Activated T-helper 2 cell treated with anti-CD3 and anti-CD28 coated beads, Interferon-gamma antibody, Interleukin-2, Interleukin-4, amounts not matched to agents 10 μg/mL and 5 μg/mL and 100 μg/mL, durations not matched to agents 14 hours and 24 hours and 36 hours (primary cell): ENCODE results near the gene SH2B2. TPM values are rescaled to one million over a fixed set of nuclear protein-coding genes. Genes with fewer than 3 reads are reported as not detected.
A peak's percentile ranks its signal among the peaks of the same experiment; 100 is the strongest.

Experiments used
- DNase-seq: peaks from one replicate; pipeline ENCODE4 v3.0.0; 2021; ENCODE audit warnings: low spot score
- H3K27ac Mint-ChIP-seq: one replicate; pipeline ENCODE4 v1.8.0; 2021; ENCODE audit warnings: mixed read lengths
- H3K27me3 Mint-ChIP-seq: one replicate; pipeline ENCODE4 v1.8.0; 2021; ENCODE audit warnings: low read depth, mixed read lengths
- H3K36me3 Mint-ChIP-seq: one replicate; pipeline ENCODE4 v1.8.0; 2021; ENCODE audit warnings: low read depth, mixed read lengths
- H3K4me1 Mint-ChIP-seq: one replicate; pipeline ENCODE4 v1.8.0; 2021; ENCODE audit warnings: low read depth, mixed read lengths
- H3K4me3 Mint-ChIP-seq: one replicate; pipeline ENCODE4 v1.8.0; 2021; ENCODE audit warnings: low read depth, mild to moderate bottlenecking, moderate library complexity, mixed read lengths
- H3K9me3 Mint-ChIP-seq: one replicate; pipeline ENCODE4 v1.8.0; 2021; ENCODE audit warnings: mixed read lengths
- intact Hi-C: fragments of 100-400 bp; cut with micrococcal nuclease; formaldehyde crosslinking; loops from one replicate; pipeline ENCODE4 v1.15.1; 2023
- total RNA-seq: library from RNA; stranded (reverse); gene quantifications from 2 replicates; pipeline ENCODE4 v1.2.3, GENCODE V29; 2022

The SH2B2 gene
- total RNA-seq, 1 donor from 2014 or later: 1.8 TPM

GRCh38 chr7:102284399-102284798 lies 2.3 kb upstream of the SH2B2 start:
- no peak for DNase-seq
- Mint-ChIP-seq H3K4me1 (peaks cover 5% of the 10 kb centered on the region), H3K9me3 (no peaks in the 10 kb centered on the region), H3K4me3 (no peak overlapping the region), H3K27ac (no peak overlapping the region), H3K36me3 (no peaks in the 10 kb centered on the region), H3K27me3 (peaks cover 17% of the 10 kb centered on the region)
- intact Hi-C loops: no loop called here

GRCh38 chr7:102284891-102285539 lies 1.7 kb upstream of the SH2B2 start:
- Mint-ChIP-seq H3K4me3 (peak overlapping the region; percentile 68), H3K27ac (no peak overlapping the region), H3K36me3 (no peaks in the 10 kb centered on the region), H3K9me3 (no peaks in the 10 kb centered on the region), H3K4me1 (peaks cover 5% of the 10 kb centered on the region), H3K27me3 (peaks cover 17% of the 10 kb centered on the region)
- intact Hi-C loops: no loop called here
- no peak for DNase-seq

GRCh38 chr7:102285540-102286236 lies 980 bp upstream of the SH2B2 start:
- no peak for DNase-seq
- Mint-ChIP-seq H3K27me3 (peaks cover 20% of the 10 kb centered on the region), H3K4me3 (peak overlapping the region; percentile 68), H3K36me3 (no peaks in the 10 kb centered on the region), H3K27ac (no peak overlapping the region), H3K9me3 (no peaks in the 10 kb centered on the region), H3K4me1 (peaks cover 5% of the 10 kb centered on the region)
- intact Hi-C loops: loop anchor here (2.0 kb wide), 1 partner anchor 111 kb away; the partner anchor contains the start of gene PRKRIP1

GRCh38 chr7:102287111-102287980 lies 678 bp downstream of the SH2B2 start:
- Mint-ChIP-seq H3K4me3 (peak overlapping the region; percentile 42), H3K9me3 (no peaks in the 10 kb centered on the region), H3K27me3 (peaks cover 20% of the 10 kb centered on the region), H3K4me1 (peaks cover 13% of the 10 kb centered on the region), H3K27ac (no peak overlapping the region), H3K36me3 (no peaks in the 10 kb centered on the region)
- intact Hi-C loops: loop anchor here (2.0 kb wide), 1 partner anchor 109 kb away; the partner anchor contains the start of gene PRKRIP1
- no peak for DNase-seq

DNA sequence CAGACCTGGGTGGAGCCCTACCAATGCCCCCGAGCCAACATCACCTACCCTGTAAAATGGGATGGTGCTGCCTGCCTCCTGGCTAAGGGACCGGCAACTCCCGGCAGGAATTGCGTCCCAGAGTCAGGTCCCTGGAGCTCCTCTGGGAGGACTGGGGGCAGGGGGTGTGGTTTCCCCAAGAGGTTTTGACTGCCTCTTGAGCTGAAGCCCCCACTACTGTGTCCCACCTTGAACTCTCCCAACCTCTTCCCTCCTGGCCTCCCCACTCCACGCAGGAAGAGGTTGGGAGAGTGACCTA lies 1.3 kb downstream of the SH2B2 start:
- no peak for DNase-seq
- H3K36me3 Mint-ChIP-seq: no peaks in the 10 kb centered on the region
- no peak overlapping the region for H3K4me3 Mint-ChIP-seq
- peaks cover 20% of the 10 kb centered on the region for H3K27me3 Mint-ChIP-seq
- no peaks in the 10 kb centered on the region for H3K9me3 Mint-ChIP-seq
- peaks cover 13% of the 10 kb centered on the region for H3K4me1 Mint-ChIP-seq
- no peak overlapping the region for H3K27ac Mint-ChIP-seq
- intact Hi-C loops: loop anchor here (2.0 kb wide), 1 partner anchor 109 kb away; the partner anchor contains the start of gene PRKRIP1

DNA sequence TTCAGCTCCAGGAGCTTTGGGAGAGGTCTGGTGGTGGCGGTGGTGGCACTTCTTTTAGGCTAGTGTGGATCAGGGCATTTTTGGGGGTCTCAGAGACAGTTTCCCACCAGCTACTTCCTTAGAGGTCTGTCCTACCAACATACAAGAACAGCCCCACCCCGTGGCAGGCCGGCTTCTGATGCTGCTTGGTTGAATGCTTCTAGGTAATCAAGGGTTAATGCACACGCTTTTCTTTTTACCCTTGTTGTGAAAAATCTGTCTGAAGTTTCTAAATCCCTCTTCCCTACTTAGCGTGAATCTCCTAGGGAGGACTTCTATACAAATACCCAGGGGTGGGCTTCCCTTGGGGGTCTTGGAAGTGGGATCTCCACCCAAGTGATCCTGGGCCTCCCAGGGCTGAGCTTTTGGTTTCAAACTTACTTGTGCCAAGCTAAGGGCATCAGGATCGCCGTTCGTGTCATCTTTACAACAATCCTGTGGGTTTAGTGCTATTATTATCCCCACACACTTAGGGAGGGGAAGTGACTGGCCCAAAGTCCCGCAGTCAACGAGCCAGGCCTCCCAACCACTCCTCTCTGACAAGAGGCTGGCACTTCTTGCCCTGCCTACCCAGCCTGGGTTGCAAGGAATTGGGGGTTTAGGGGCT lies 1.7 kb downstream of the SH2B2 start:
- Mint-ChIP-seq H3K27me3 (peaks cover 18% of the 10 kb centered on the region), H3K4me1 (peaks cover 13% of the 10 kb centered on the region), H3K36me3 (no peaks in the 10 kb centered on the region), H3K27ac (no peak overlapping the region), H3K4me3 (peak overlapping the region; percentile 49), H3K9me3 (no peaks in the 10 kb centered on the region)
- DNase-seq: no peak
- intact Hi-C loops: no loop called here

GRCh38 chr7:102289057-102289456 lies 2.4 kb downstream of the SH2B2 start:
- intact Hi-C loops: no loop called here

GRCh38 chr7:102291056-102291915 lies 4.6 kb downstream of the SH2B2 start:
- intact Hi-C loops: no loop called here
- H3K4me1 Mint-ChIP-seq: peaks cover 11% of the 10 kb centered on the region
- H3K4me3 Mint-ChIP-seq: no peak overlapping the region
- DNase-seq: no peak
- H3K27me3 Mint-ChIP-seq: peaks cover 5% of the 10 kb centered on the region
- H3K27ac Mint-ChIP-seq: no peak overlapping the region
- no peaks in the 10 kb centered on the region for H3K9me3 Mint-ChIP-seq
- no peaks in the 10 kb centered on the region for H3K36me3 Mint-ChIP-seq

More at GRCh38 chr7:102289057-102289456, 2.4 kb downstream of the SH2B2 start:
- no peak for DNase-seq
- Mint-ChIP-seq H3K9me3 (no peaks in the 10 kb centered on the region), H3K27ac (no peak overlapping the region), H3K4me1 (peaks cover 13% of the 10 kb centered on the region), H3K4me3 (no peak overlapping the region), H3K36me3 (no peaks in the 10 kb centered on the region), H3K27me3 (peaks cover 18% of the 10 kb centered on the region)

DNA sequence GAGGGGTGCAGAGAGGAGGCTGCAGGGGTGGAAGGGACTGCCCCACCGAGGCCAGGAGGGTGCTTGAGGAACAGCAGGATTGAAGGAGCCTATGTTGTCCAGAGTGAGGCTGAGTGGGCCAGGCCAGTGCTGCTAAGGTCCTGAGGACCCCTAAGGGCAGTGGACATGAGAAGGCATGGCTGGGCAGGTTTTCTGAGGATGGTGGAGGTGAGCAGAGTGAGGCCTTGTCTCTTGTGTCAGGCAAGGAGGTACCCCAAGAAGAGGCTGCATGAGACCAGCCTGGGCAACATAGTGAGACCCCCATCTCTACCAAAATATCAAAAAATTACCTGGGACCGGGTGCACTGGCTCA lies 5.2 kb downstream of the SH2B2 start:
- Mint-ChIP-seq H3K4me3 (no peak overlapping the region), H3K36me3 (no peaks in the 10 kb centered on the region), H3K9me3 (no peaks in the 10 kb centered on the region), H3K27ac (no peak overlapping the region), H3K4me1 (peaks cover 11% of the 10 kb centered on the region), H3K27me3 (peaks cover 5% of the 10 kb centered on the region)
- intact Hi-C loops: no loop called here
- no peak for DNase-seq

DNA sequence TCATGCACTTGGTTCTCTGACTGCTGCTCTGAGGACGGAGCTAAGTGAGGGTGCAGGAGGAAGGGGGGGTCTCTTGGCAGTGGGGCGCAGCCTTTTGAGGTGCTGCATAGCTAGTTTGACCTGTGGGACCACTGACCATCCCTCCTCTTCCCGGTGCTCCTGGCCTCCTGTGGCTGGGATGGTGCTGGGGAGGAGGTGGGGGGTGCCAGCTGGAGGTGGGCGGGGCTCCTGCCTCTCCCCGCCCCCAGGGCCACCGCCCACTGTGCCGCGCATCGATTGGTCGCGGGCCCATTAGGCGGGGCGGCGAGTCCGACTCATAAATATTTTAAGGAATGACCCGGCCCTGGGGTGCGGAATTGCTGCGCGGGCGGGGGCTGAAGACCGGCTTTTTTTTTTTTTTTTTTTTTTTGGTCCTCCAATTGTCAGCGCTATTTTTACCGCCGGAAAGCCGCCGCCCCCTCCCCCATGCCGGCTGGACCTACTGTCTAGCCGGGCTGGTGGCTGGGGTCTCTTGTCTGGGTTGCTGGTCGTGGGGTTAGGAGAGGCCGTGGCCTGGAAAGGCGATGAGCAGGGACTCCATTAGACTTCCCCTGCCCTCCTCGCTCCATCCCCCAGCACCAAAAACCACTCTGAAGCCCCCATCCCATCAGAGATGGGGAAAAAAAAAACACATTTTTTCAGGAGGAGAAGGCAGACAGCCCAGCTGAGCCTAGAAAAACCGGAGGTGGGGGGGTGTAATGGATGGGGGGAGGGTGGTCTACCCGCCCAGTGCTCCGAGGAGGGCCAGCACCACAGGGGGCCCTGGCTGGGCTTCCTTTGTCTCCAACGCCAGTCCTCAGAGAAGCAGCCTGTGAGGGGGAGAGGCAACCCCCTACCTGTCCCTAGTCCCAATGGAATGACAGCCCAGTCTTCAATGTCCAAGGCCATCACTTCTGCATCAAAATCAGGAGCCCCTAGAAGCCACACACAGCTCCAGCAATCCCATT lies 6.4 kb downstream of the SH2B2 start:
- intact Hi-C loops: no loop called here
- no peak overlapping the region for H3K4me3 Mint-ChIP-seq

GRCh38 chr7:102294589-102294988 lies 7.9 kb downstream of the SH2B2 start:
- Mint-ChIP-seq H3K9me3 (no peaks in the 10 kb centered on the region), H3K36me3 (no peaks in the 10 kb centered on the region), H3K27ac (no peak overlapping the region), H3K4me3 (no peak overlapping the region), H3K27me3 (peaks cover 3% of the 10 kb centered on the region), H3K4me1 (peaks cover 9% of the 10 kb centered on the region)
- intact Hi-C loops: no loop called here
- no peak for DNase-seq

More for the DNA sequence above, 6.4 kb downstream of the SH2B2 start:
- Mint-ChIP-seq H3K4me1 (peaks cover 11% of the 10 kb centered on the region), H3K36me3 (no peaks in the 10 kb centered on the region), H3K27me3 (peaks cover 5% of the 10 kb centered on the region), H3K9me3 (no peaks in the 10 kb centered on the region), H3K27ac (no peak overlapping the region)
- no peak for DNase-seq
